Ishikawa (cell line): ENCODE results near the gene LAMA3.

ENCODE experiments used
- CEBPB ChIP-seq: IDR thresholded peaks from 2 replicates; pipeline ENCODE4 v1.6.1; 2012
- CREB1 ChIP-seq: IDR thresholded peaks from 2 replicates; pipeline ENCODE4 v1.6.1; 2012; ENCODE audit warnings: low read depth
- EGR1 ChIP-seq: IDR thresholded peaks from 2 replicates; pipeline ENCODE4 v1.6.1; 2012
- EP300 ChIP-seq: IDR thresholded peaks from 2 replicates; pipeline ENCODE4 v1.6.1; 2012; ENCODE audit warnings: borderline replicate concordance
- FOXM1 ChIP-seq: IDR thresholded peaks from 2 replicates; pipeline ENCODE4 v1.6.1; 2012; ENCODE audit warnings: low read depth, borderline replicate concordance
- MAX ChIP-seq: IDR thresholded peaks from 2 replicates; pipeline ENCODE4 v1.6.1; 2012
- NFIC ChIP-seq: IDR thresholded peaks from 2 replicates; pipeline ENCODE4 v1.6.1; 2012
- RAD21 ChIP-seq: IDR thresholded peaks from 2 replicates; pipeline ENCODE4 v1.6.1; 2012; ENCODE audit warnings: low read depth
- REST ChIP-seq: IDR thresholded peaks from 2 replicates; pipeline ENCODE4 v1.6.1; 2012; ENCODE audit warnings: low read depth, mild to moderate bottlenecking
- TAF1 ChIP-seq: IDR thresholded peaks from 2 replicates; pipeline ENCODE4 v1.6.1; 2012; ENCODE audit warnings: low read depth, mild to moderate bottlenecking
- TCF12 ChIP-seq: IDR thresholded peaks from 2 replicates; pipeline ENCODE4 v1.6.1; 2012; ENCODE audit warnings: low read depth
- TEAD4 ChIP-seq: IDR thresholded peaks from 2 replicates; pipeline ENCODE4 v1.6.1; 2012
- YY1 ChIP-seq: IDR thresholded peaks from 2 replicates; pipeline ENCODE4 v1.6.1; 2012; ENCODE audit warnings: low read depth
- ZBTB7A ChIP-seq: IDR thresholded peaks from 2 replicates; pipeline ENCODE4 v1.6.1; 2012; ENCODE audit warnings: low read depth
- TF ChIP-seq, protein P1 (sequence below): IDR thresholded peaks from 2 replicates; pipeline ENCODE4 v1.6.1; 2012

Gene LAMA3

GRCh38 chr18:23850215-23850614 is 161.0 kb downstream of the LAMA3 start:
- no peak for TF ChIP-seq NFIC
- TF ChIP-seq EGR1 = no peak
- no peak for TF ChIP-seq FOXM1
- TF ChIP-seq TAF1 = no peak
- TF ChIP-seq CREB1 = no peak
- no peak for TF ChIP-seq EP300
- no peak for TF ChIP-seq MAX
- no peak for TF ChIP-seq TCF12
- no peak for TF ChIP-seq RAD21
- TF ChIP-seq, protein P1, sequence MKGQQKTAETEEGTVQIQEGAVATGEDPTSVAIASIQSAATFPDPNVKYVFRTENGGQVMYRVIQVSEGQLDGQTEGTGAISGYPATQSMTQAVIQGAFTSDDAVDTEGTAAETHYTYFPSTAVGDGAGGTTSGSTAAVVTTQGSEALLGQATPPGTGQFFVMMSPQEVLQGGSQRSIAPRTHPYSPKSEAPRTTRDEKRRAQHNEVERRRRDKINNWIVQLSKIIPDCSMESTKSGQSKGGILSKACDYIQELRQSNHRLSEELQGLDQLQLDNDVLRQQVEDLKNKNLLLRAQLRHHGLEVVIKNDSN = no peak
- no peak for TF ChIP-seq ZBTB7A
- no peak for TF ChIP-seq YY1

GRCh38 chr18:23851470-23852002 is 162.3 kb downstream of the LAMA3 start:
- TF ChIP-seq EGR1 (no peak), RAD21 (no peak), TAF1 (no peak), ZBTB7A (no peak), CREB1 (no peak)

- TF ChIP-seq, protein P1 = no peak
- TF ChIP-seq NFIC (no peak), EP300 (no peak), CREB1 (no peak), TCF12 (no peak), MAX (no peak), CEBPB (no peak), RAD21 (no peak)
Measured at GRCh38 chr18:23852236-23853045, 163.2 kb downstream of the LAMA3 start.

- no peak for TF ChIP-seq EP300
- no peak for TF ChIP-seq RAD21
- no peak for TF ChIP-seq CEBPB
- TF ChIP-seq FOXM1 = no peak
- TF ChIP-seq, protein P1 = no peak
- no peak for TF ChIP-seq NFIC
- no peak for TF ChIP-seq EGR1
- no peak for TF ChIP-seq ZBTB7A
- TF ChIP-seq MAX = no peak
- TF ChIP-seq TEAD4 = no peak
- TF ChIP-seq TCF12 = no peak
- no peak for TF ChIP-seq TAF1
Measured at GRCh38 chr18:23853448-23854195, 164.4 kb downstream of the LAMA3 start.

GRCh38 chr18:23855721-23856120 is 166.5 kb downstream of the LAMA3 start:
- TF ChIP-seq TEAD4 (no peak), CEBPB (no peak), YY1 (no peak), NFIC (no peak), TAF1 (no peak), FOXM1 (no peak), EGR1 (no peak), ZBTB7A (no peak), CREB1 (no peak), MAX (no peak), REST (no peak), TCF12 (no peak), RAD21 (no peak), EP300 (no peak)
- TF ChIP-seq, protein P1 = no peak
